ENCODE results near the gene HKDC1. TPM values are rescaled to one million over a fixed set of nuclear protein-coding genes. Genes with fewer than 3 reads are reported as not detected.

HKDC1 gene
- total and polyA plus RNA-seq, 2 donors (not counting 1 experiment from before 2014, with no cell fraction given) = 0.01 TPM; not detected in 1

GRCh38 chr10:69275444-69275843, 55.3 kb downstream of the HKDC1 start:
- H3K4me2 ChIP-seq (replicated peaks; ENCODE audit: low read depth, low read length, poor library complexity, severe bottlenecking) = no peak overlapping the region

GRCh38 chr10:69276503-69276902, 56.4 kb downstream of the HKDC1 start:
- no peaks in the 10 kb centered on the region for H3K9me3 Mint-ChIP-seq (ENCODE audit: insufficient read depth)

More at GRCh38 chr10:69275444-69275843, 55.3 kb downstream of the HKDC1 start:
- intact Hi-C loops (cut with micrococcal nuclease) = no loop called here
- ATAC-seq (ENCODE audit: low read depth) (no peak), DNase-seq (no peak)
- Mint-ChIP-seq H3K27me3 (no peaks in the 10 kb centered on the region), H3K9me3 (ENCODE audit: insufficient read depth) (no peaks in the 10 kb centered on the region), H3K4me3 (no peak overlapping the region), H3K27ac (no peak overlapping the region), H3K4me1 (peaks cover 19% of the 10 kb centered on the region)
- Histone ChIP-seq H3K27me3 (replicated peaks in 1 of 4; ENCODE audit: control extremely low read depth in 1 of 4, control insufficient read depth in 3 of 4, insufficient read depth in 4 of 4, low read length in 3 of 4) (no peaks in the 10 kb centered on the region), H4K20me1 (ENCODE audit: control insufficient read depth, insufficient read depth, low read length, poor library complexity, severe bottlenecking) (no peaks in the 10 kb centered on the region), H3K9ac (ENCODE audit: low read length) (no peak overlapping the region), H3K4me1 (ENCODE audit: control insufficient read depth in 2 of 2, insufficient read depth in 2 of 2, low read length in 2 of 2) (peaks cover 16 to 23% of the 10 kb centered on the region in 2 donors), H3K79me2 (ENCODE audit: control insufficient read depth, insufficient read depth, low read length) (no peaks in the 10 kb centered on the region), H3K36me3 (replicated peaks in 1 of 2; ENCODE audit: control extremely low read depth in 1 of 2, control insufficient read depth in 1 of 2, extremely low read depth in 1 of 2, insufficient read depth in 2 of 2, low read length in 1 of 2) (no peaks in the 10 kb centered on the region), H2AFZ (ENCODE audit: insufficient read depth, low read depth, low read length, poor library complexity, severe bottlenecking) (no peak overlapping the region), H3K4me3 (ENCODE audit: control extremely low read depth in 1 of 5, extremely low read depth in 1 of 5, insufficient read depth in 1 of 5, low read depth in 2 of 5, low read length in 4 of 5) (no peak overlapping the region), H3K27ac (ENCODE audit: low read length in 2 of 2) (no peak overlapping the region), H3K9me3 (ENCODE audit: control extremely low read depth in 1 of 3, control insufficient read depth in 2 of 3, insufficient read depth in 1 of 3, low read length in 2 of 3) (no peaks in the 10 kb centered on the region)
- ChIA-PET CTCF (no interaction called here), POLR2A (no interaction called here)
- TF ChIP-seq EZH2 (IDR thresholded peaks at IDR 0.05; ENCODE audit: borderline replicate concordance, insufficient read depth, low read depth, low read length, poor library complexity, severe bottlenecking) = no peak
- TF ChIP-seq CTCF (IDR thresholded peaks at IDR 0.05) = no peak
- no CpG with 5 or more reads among the region's 1 CpG for WGBS (ENCODE audit: insufficient coverage)

More at GRCh38 chr10:69276503-69276902, 56.4 kb downstream of the HKDC1 start:
- ChIA-PET POLR2A (no interaction called here), CTCF (no interaction called here)
- Histone ChIP-seq H4K20me1 (ENCODE audit: control insufficient read depth, insufficient read depth, low read length, poor library complexity, severe bottlenecking) (no peaks in the 10 kb centered on the region), H2AFZ (ENCODE audit: insufficient read depth, low read depth, low read length, poor library complexity, severe bottlenecking) (no peak overlapping the region), H3K4me1 (ENCODE audit: control insufficient read depth in 2 of 2, insufficient read depth in 2 of 2, low read length in 2 of 2) (peaks cover 16 to 23% of the 10 kb centered on the region in 2 donors), H3K9me3 (ENCODE audit: control extremely low read depth in 1 of 3, control insufficient read depth in 2 of 3, insufficient read depth in 1 of 3, low read length in 2 of 3) (no peaks in the 10 kb centered on the region), H3K27me3 (replicated peaks in 1 of 4; ENCODE audit: control extremely low read depth in 1 of 4, control insufficient read depth in 3 of 4, insufficient read depth in 4 of 4, low read length in 3 of 4) (no peaks in the 10 kb centered on the region), H3K79me2 (ENCODE audit: control insufficient read depth, insufficient read depth, low read length) (no peaks in the 10 kb centered on the region), H3K36me3 (replicated peaks in 1 of 2; ENCODE audit: control extremely low read depth in 1 of 2, control insufficient read depth in 1 of 2, extremely low read depth in 1 of 2, insufficient read depth in 2 of 2, low read length in 1 of 2) (no peaks in the 10 kb centered on the region), H3K9ac (ENCODE audit: low read length) (no peak overlapping the region), H3K4me2 (replicated peaks; ENCODE audit: low read depth, low read length, poor library complexity, severe bottlenecking) (no peak overlapping the region), H3K27ac (ENCODE audit: low read length in 2 of 2) (no peak overlapping the region), H3K4me3 (ENCODE audit: control extremely low read depth in 1 of 5, extremely low read depth in 1 of 5, insufficient read depth in 1 of 5, low read depth in 2 of 5, low read length in 4 of 5) (no peak overlapping the region)
- TF ChIP-seq EZH2 (IDR thresholded peaks at IDR 0.05; ENCODE audit: borderline replicate concordance, insufficient read depth, low read depth, low read length, poor library complexity, severe bottlenecking) (no peak), CTCF (IDR thresholded peaks at IDR 0.05) (no peak)
- intact Hi-C loops (cut with micrococcal nuclease) = no loop called here
- Mint-ChIP-seq H3K4me3 (no peak overlapping the region), H3K27me3 (no peaks in the 10 kb centered on the region), H3K4me1 (peaks cover 23% of the 10 kb centered on the region), H3K27ac (no peak overlapping the region)
- DNase-seq (no peak), ATAC-seq (ENCODE audit: low read depth) (no peak)
- WGBS (ENCODE audit: insufficient coverage) = 100% methylated on average over 1 of the region's 6 CpGs
